Activated naive CD8-positive, alpha-beta T cell treated with anti-CD3 and anti-CD28 coated beads, Interleukin-2, amount 50 U/mL, for 24 hours (primary cell): ENCODE measurements around the gene SDC4.

Source experiments
- ATAC-seq: fragments of 150-1000 bp; cut with Tn5 transposase; one replicate; pipeline ENCODE4 v1.10.0; 2021
- DNase-seq: peaks from one replicate; pipeline ENCODE4 v3.0.0; 2021
- H3K27ac Mint-ChIP-seq: one replicate; pipeline ENCODE4 v1.8.0; 2021; ENCODE audit warnings: mild to moderate bottlenecking, mixed read lengths
- H3K27me3 Mint-ChIP-seq: one replicate; pipeline ENCODE4 v1.8.0; 2021; ENCODE audit warnings: mixed read lengths
- H3K36me3 Mint-ChIP-seq: one replicate; pipeline ENCODE4 v1.8.0; 2021; ENCODE audit warnings: low read depth, mixed read lengths
- H3K4me1 Mint-ChIP-seq: one replicate; pipeline ENCODE4 v1.8.0; 2021; ENCODE audit warnings: mixed read lengths
- H3K4me3 Mint-ChIP-seq: one replicate; pipeline ENCODE4 v1.8.0; 2021; ENCODE audit warnings: mild to moderate bottlenecking, moderate library complexity, mixed read lengths
- H3K9me3 Mint-ChIP-seq: one replicate; pipeline ENCODE4 v1.8.0; 2021; ENCODE audit warnings: mixed read lengths

Gene SDC4

GRCh38 chr20:45328451-45328850 is 19.8 kb downstream of the SDC4 start:
- Mint-ChIP-seq H3K27ac (no peak overlapping the region), H3K36me3 (peaks cover 36% of the 10 kb centered on the region), H3K4me3 (no peak overlapping the region), H3K4me1 (no peaks in the 10 kb centered on the region), H3K27me3 (no peaks in the 10 kb centered on the region), H3K9me3 (no peaks in the 10 kb centered on the region)
- ATAC-seq (no peak), DNase-seq (no peak)

GRCh38 chr20:45325371-45325770 is 22.9 kb downstream of the SDC4 start:
- H3K36me3 Mint-ChIP-seq: peaks cover 26% of the 10 kb centered on the region
- ATAC-seq: no peak

GRCh38 chr20:45323731-45324130 is 24.5 kb downstream of the SDC4 start:
- H3K4me1 Mint-ChIP-seq: peaks cover 35% of the 10 kb centered on the region
- no peaks in the 10 kb centered on the region for H3K9me3 Mint-ChIP-seq
- H3K36me3 Mint-ChIP-seq: peaks cover 17% of the 10 kb centered on the region
- ATAC-seq: no peak
- H3K4me3 Mint-ChIP-seq: no peak overlapping the region
- H3K27ac Mint-ChIP-seq: no peak overlapping the region
- H3K27me3 Mint-ChIP-seq: no peaks in the 10 kb centered on the region
- DNase-seq: no peak

More at GRCh38 chr20:45325371-45325770, 22.9 kb downstream of the SDC4 start:
- DNase-seq: no peak
- Mint-ChIP-seq H3K4me3 (no peak overlapping the region), H3K9me3 (no peaks in the 10 kb centered on the region), H3K4me1 (peaks cover 21% of the 10 kb centered on the region), H3K27me3 (no peaks in the 10 kb centered on the region), H3K27ac (no peak overlapping the region)

GRCh38 chr20:45322952-45323383 is 25.3 kb downstream of the SDC4 start:
- H3K4me3 Mint-ChIP-seq: no peak overlapping the region
- no peak for ATAC-seq
- no peaks in the 10 kb centered on the region for H3K9me3 Mint-ChIP-seq
- H3K4me1 Mint-ChIP-seq: peaks cover 42% of the 10 kb centered on the region
- peaks cover 11% of the 10 kb centered on the region for H3K36me3 Mint-ChIP-seq
- H3K27ac Mint-ChIP-seq: no peak overlapping the region
- DNase-seq: no peak
- no peaks in the 10 kb centered on the region for H3K27me3 Mint-ChIP-seq

GRCh38 chr20:45320948-45321595 is 27.2 kb downstream of the SDC4 start:
- H3K4me3 Mint-ChIP-seq: no peak overlapping the region
- H3K27me3 Mint-ChIP-seq: peaks cover 5% of the 10 kb centered on the region
- H3K9me3 Mint-ChIP-seq: no peaks in the 10 kb centered on the region
- H3K27ac Mint-ChIP-seq: peak overlapping the region; percentile 58
- peaks cover 4% of the 10 kb centered on the region for H3K36me3 Mint-ChIP-seq
- DNase-seq: no peak
- peak; percentile 77 for ATAC-seq
- peaks cover 47% of the 10 kb centered on the region for H3K4me1 Mint-ChIP-seq

- H3K27me3 Mint-ChIP-seq: peaks cover 20% of the 10 kb centered on the region
- H3K4me1 Mint-ChIP-seq: peaks cover 47% of the 10 kb centered on the region
- H3K36me3 Mint-ChIP-seq: no peaks in the 10 kb centered on the region
- peak overlapping the region; percentile 78 for H3K27ac Mint-ChIP-seq
- H3K4me3 Mint-ChIP-seq: peak overlapping the region; percentile 27
- peak; percentile 9 for ATAC-seq
- H3K9me3 Mint-ChIP-seq: no peaks in the 10 kb centered on the region
- DNase-seq: no peak
Observed at GRCh38 chr20:45318948-45319347, 29.3 kb downstream of the SDC4 start.

- H3K4me3 Mint-ChIP-seq: no peak overlapping the region
- DNase-seq: peak; percentile 31
- peaks cover 47% of the 10 kb centered on the region for H3K4me1 Mint-ChIP-seq
- H3K9me3 Mint-ChIP-seq: no peaks in the 10 kb centered on the region
- H3K27me3 Mint-ChIP-seq: peaks cover 25% of the 10 kb centered on the region
- peak; percentile 18 for ATAC-seq
- H3K36me3 Mint-ChIP-seq: no peaks in the 10 kb centered on the region
- H3K27ac Mint-ChIP-seq: peak overlapping the region; percentile 78
Observed at GRCh38 chr20:45318386-45318939, 29.8 kb downstream of the SDC4 start.

GRCh38 chr20:45317826-45318225 is 30.4 kb downstream of the SDC4 start:
- Mint-ChIP-seq H3K9me3 (no peaks in the 10 kb centered on the region), H3K4me1 (peaks cover 47% of the 10 kb centered on the region), H3K27ac (no peak overlapping the region), H3K27me3 (peaks cover 30% of the 10 kb centered on the region), H3K36me3 (no peaks in the 10 kb centered on the region), H3K4me3 (no peak overlapping the region)
- DNase-seq: no peak
- no peak for ATAC-seq

GRCh38 chr20:45316150-45317080 is 31.8 kb downstream of the SDC4 start:
- H3K9me3 Mint-ChIP-seq: no peaks in the 10 kb centered on the region
- H3K4me1 Mint-ChIP-seq: peaks cover 36% of the 10 kb centered on the region
- H3K36me3 Mint-ChIP-seq: no peaks in the 10 kb centered on the region
- peaks cover 42% of the 10 kb centered on the region for H3K27me3 Mint-ChIP-seq
- no peak overlapping the region for H3K27ac Mint-ChIP-seq
- no peak overlapping the region for H3K4me3 Mint-ChIP-seq
- DNase-seq: no peak
- ATAC-seq: no peak

GRCh38 chr20:45315672-45316071 is 32.6 kb downstream of the SDC4 start:
- peaks cover 50% of the 10 kb centered on the region for H3K27me3 Mint-ChIP-seq
- no peak overlapping the region for H3K27ac Mint-ChIP-seq
- H3K4me1 Mint-ChIP-seq: peaks cover 30% of the 10 kb centered on the region
- H3K36me3 Mint-ChIP-seq: no peaks in the 10 kb centered on the region
- DNase-seq: no peak
- no peak overlapping the region for H3K4me3 Mint-ChIP-seq
- no peak for ATAC-seq
- no peaks in the 10 kb centered on the region for H3K9me3 Mint-ChIP-seq

- Mint-ChIP-seq H3K4me1 (peaks cover 16% of the 10 kb centered on the region), H3K9me3 (no peaks in the 10 kb centered on the region)
Observed at GRCh38 chr20:45313943-45314342, 34.3 kb downstream of the SDC4 start.

GRCh38 chr20:45313065-45313695 is 35.0 kb downstream of the SDC4 start:
- ATAC-seq (no peak), DNase-seq (no peak)
- Mint-ChIP-seq H3K36me3 (no peaks in the 10 kb centered on the region), H3K27ac (no peak overlapping the region), H3K4me3 (no peak overlapping the region), H3K4me1 (peaks cover 8% of the 10 kb centered on the region), H3K9me3 (no peaks in the 10 kb centered on the region), H3K27me3 (peaks cover 61% of the 10 kb centered on the region)

More at GRCh38 chr20:45313943-45314342, 34.3 kb downstream of the SDC4 start:
- Mint-ChIP-seq H3K27ac (no peak overlapping the region), H3K4me3 (no peak overlapping the region), H3K36me3 (no peaks in the 10 kb centered on the region), H3K27me3 (peaks cover 60% of the 10 kb centered on the region)
- no peak for ATAC-seq
- DNase-seq: no peak

- Mint-ChIP-seq H3K27ac (no peak overlapping the region), H3K9me3 (no peaks in the 10 kb centered on the region), H3K36me3 (no peaks in the 10 kb centered on the region), H3K27me3 (peaks cover 69% of the 10 kb centered on the region), H3K4me3 (no peak overlapping the region), H3K4me1 (peaks cover 1% of the 10 kb centered on the region)
- DNase-seq (no peak), ATAC-seq (no peak)
Observed at GRCh38 chr20:45312241-45312640, 36.0 kb downstream of the SDC4 start.

- Mint-ChIP-seq H3K4me3 (no peak overlapping the region), H3K4me1 (peaks cover 1% of the 10 kb centered on the region), H3K36me3 (no peaks in the 10 kb centered on the region), H3K27me3 (peaks cover 70% of the 10 kb centered on the region), H3K27ac (no peak overlapping the region), H3K9me3 (no peaks in the 10 kb centered on the region)
- ATAC-seq (peak; percentile 66), DNase-seq (peak; percentile 80)
Observed at GRCh38 chr20:45311589-45312211, 36.5 kb downstream of the SDC4 start.
